Aorta (tissue), 5 donors: ENCODE results near the gene RPL19. TPM values are rescaled to one million over a fixed set of nuclear protein-coding genes. Genes with fewer than 3 reads are reported as not detected.

Experiments used
- ATAC-seq: fragments of 200-7000 bp; cut with Tn5 transposase; one replicate; pipeline ENCODE4 v1.9.1; 2022; ENCODE audit warnings: moderate library complexity; ENCODE audit not compliant: low FRiP score
- DNase-seq, 2 donors: peaks; one replicate each; pipeline ENCODE4 v3.0.0-alpha.2; 2020
- H3K27ac ChIP-seq, 2 donors: one replicate each; pipeline ENCODE4 v1.5.1; 2013; ENCODE audit warnings: low read length in 2 of 2, mild to moderate bottlenecking in 2 of 2, moderate library complexity in 2 of 2, control low read depth in 1 of 2, inconsistent platforms in 1 of 2, low read depth in 1 of 2
- H3K27me3 ChIP-seq, 2 donors: one replicate each; pipeline ENCODE4 v1.6.1; 2013; ENCODE audit warnings: control low read depth in 1 of 2, low read length in 1 of 2, mild to moderate bottlenecking in 1 of 2, moderate library complexity in 1 of 2; ENCODE audit not compliant: insufficient read depth in 2 of 2, control insufficient read depth in 1 of 2
- H3K36me3 ChIP-seq, 2 donors: one replicate each; pipeline ENCODE4 v1.6.1; 2013; ENCODE audit warnings: control low read depth in 1 of 2, low read length in 1 of 2, mild to moderate bottlenecking in 1 of 2; ENCODE audit not compliant: insufficient read depth in 2 of 2, control insufficient read depth in 1 of 2
- H3K4me1 ChIP-seq, 2 donors: one replicate each; pipeline ENCODE4 v1.6.1; 2013; ENCODE audit warnings: low read length in 2 of 2, control low read depth in 1 of 2, mild to moderate bottlenecking in 1 of 2, moderate library complexity in 1 of 2; ENCODE audit not compliant: insufficient read depth in 2 of 2, control insufficient read depth in 1 of 2
- H3K4me3 ChIP-seq, 2 donors: one replicate each; pipeline ENCODE4 v1.5.1; 2013; ENCODE audit warnings: low read length in 2 of 2, control low read depth in 1 of 2, mild to moderate bottlenecking in 1 of 2
- H3K9me3 ChIP-seq: one replicate; pipeline ENCODE4 v1.6.1; 2013; ENCODE audit warnings: mild to moderate bottlenecking, low read length; ENCODE audit not compliant: control insufficient read depth
- WGBS, 2 donors: extraction: QIAGEN DNeasy Blood & Tissue Kit; methylation state at CpG; one replicate each; pipeline ENCODE4 v1.1.7; 2013; 5-methylcytosine and 5-hydroxymethylcytosine counted together
- intact Hi-C, 2 donors: fragments of 100-400 bp; cut with DNase I; formaldehyde crosslinking; loops; one replicate each; pipeline versions ENCODE4 v1.14.2 to v1.15.0; 2022
- polyA plus RNA-seq, 2 donors: library from polyadenylated mRNA; stranded (reverse); fragments of 200-250 nt; gene quantifications; one replicate each; pipeline ENCODE4 v1.2.3, GENCODE V29; 2013
- total RNA-seq, 2 donors: library from RNA; stranded (reverse); fragmentation: NEBNext Ultra II Directional; extraction: Animal tissue kit (Norgen Biotek cat#: 25700); gene quantifications; one replicate each; pipeline ENCODE4 v1.2.1, GENCODE V29; 2021
- donor health status: healthy with polysubstance abuse.
- donor health status: Bipolar disorder and iron deficiency.
- donor health status: DM: no; HTN: no; CAD: no.
- donor health status: DM: no; HTN: no; CAD: no.
- donor health status: DM: yes; HTN: yes; CAD: no.

Gene RPL19
- total and polyA plus RNA-seq, 4 donors, result 1,206 to 3,759 (median 2,107) TPM

DNA sequence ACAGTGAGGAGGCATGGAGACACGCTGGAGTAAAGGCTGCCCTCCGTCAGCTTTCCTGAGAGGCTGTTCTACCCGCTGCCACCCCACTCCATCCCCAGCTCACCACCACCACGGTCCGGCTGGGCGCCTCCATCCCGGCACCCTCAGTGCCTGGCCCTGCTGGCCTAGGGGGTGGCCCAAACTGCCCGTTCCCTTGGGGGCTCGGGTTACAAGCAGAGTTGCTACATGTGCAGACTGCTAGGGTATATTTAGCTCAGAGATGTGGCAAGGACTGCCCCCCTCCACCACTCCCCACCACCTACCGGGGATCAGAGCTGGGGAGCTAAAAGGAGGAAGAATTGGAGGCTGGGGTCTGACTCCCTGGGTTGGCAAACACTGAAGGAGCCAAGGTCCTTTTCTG lies 6.7 kb upstream of the RPL19 start:
- Histone ChIP-seq H3K9me3 (no peaks in the 10 kb centered on the region), H3K27me3 (no peaks in the 10 kb centered on the region), H3K4me1 (peaks cover 0 to 1% of the 10 kb centered on the region in 2 donors), H3K36me3 (no peaks in the 10 kb centered on the region), H3K4me3 (no peak overlapping the region), H3K27ac (no peak overlapping the region)
- intact Hi-C loops, result no loop called here
- WGBS, 2 donors, result 51 to 54% methylated on average over 10 of the region's 10 CpGs
- no peak for DNase-seq
- ATAC-seq, result no peak

DNA sequence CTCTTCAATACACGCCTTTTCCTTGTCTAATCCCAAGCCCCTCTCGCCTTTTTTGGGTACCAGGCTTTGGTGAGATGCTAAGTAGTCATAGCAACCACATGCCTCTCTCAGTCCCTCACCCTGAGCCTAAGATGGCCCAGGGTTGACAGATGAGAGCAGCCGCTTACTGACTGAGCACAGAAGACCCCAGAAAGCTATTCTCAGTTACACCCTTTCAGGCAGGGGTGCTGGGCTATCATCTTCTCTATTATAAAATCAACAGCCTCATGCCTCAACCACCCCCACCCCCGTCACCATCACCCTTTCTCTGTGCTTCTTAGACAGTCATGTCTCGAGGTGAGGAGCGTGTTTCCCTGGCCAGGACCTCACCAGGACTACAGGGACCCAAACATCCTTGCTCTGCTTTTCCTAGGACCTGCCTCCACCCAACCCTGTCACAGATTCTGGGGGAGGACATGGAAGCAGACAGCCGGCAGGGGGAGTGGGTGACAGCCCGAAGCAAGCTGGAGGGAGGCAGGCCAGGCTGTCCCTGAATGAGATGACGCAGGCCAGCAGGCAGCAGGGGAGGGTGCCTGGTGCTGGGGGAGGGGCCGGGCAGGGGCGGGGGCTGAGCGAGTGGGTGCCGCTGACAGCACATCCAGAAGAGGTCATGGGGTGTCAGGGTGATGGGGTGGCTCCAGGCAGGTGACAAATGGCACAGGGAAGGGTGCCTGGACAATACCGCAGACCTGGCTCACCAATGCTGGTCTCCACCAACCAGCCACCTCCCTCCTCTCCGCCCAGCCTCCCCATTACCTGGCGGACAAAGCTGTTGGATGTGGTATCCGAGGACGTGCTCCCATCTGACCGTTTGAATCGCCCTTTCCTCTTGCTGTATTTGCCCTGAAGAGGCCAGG lies 5.7 kb upstream of the RPL19 start:
- Histone ChIP-seq H3K36me3 (no peaks in the 10 kb centered on the region), H3K4me1 (peaks cover 0 to 1% of the 10 kb centered on the region in 2 donors), H3K27me3 (no peaks in the 10 kb centered on the region), H3K4me3 (no peak overlapping the region), H3K27ac (peak overlapping the region in 1 of 2 donors; percentile 81), H3K9me3 (no peaks in the 10 kb centered on the region)
- 23 to 25% methylated on average over 20 of the region's 20 CpGs for WGBS, 2 donors
- ATAC-seq, result peak; percentile 58
- peak; percentile 84 to 95 for DNase-seq
- intact Hi-C loops, result no loop called here

DNA sequence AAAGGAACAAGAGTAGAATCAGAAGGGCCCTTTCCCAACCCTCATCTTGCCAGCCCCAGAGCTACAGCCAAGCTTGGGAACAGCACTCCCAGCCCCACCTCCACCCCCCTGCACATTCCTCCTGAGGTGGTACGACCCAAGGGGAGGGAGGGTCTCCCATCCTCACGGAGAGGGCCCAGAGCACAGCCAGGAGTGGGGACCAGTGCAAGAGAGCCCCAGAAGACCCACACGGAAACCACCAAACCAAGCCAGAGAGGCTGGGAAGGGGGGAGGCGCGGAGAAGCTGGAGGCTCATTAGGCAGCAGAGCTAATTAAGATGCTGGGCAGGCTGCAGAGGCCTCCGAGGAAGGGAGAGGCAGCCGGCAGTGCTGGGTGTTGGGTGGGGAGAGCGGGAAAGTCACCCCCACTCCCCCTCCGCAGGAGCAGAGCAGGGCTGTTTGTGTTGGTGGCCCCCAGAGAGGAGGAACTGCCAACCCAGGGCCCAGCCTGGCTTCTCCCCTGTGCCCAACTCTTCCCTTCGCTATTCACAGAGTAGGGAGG lies 5.0 kb upstream of the RPL19 start:
- intact Hi-C loops, result loop anchor here in 1 of 2 donors (5.0 kb wide), 1 partner anchor 37 kb away; no protein-coding TSS in a partner anchor
- Histone ChIP-seq H3K4me3 (no peak overlapping the region), H3K27me3 (no peaks in the 10 kb centered on the region), H3K36me3 (no peaks in the 10 kb centered on the region), H3K27ac (peak overlapping the region in 1 of 2 donors; percentile 81), H3K9me3 (no peaks in the 10 kb centered on the region), H3K4me1 (peaks cover 0 to 1% of the 10 kb centered on the region in 2 donors)
- ATAC-seq (no peak), DNase-seq (no peak)
- 13 to 15% methylated on average over 10 of the region's 10 CpGs for WGBS, 2 donors

DNA sequence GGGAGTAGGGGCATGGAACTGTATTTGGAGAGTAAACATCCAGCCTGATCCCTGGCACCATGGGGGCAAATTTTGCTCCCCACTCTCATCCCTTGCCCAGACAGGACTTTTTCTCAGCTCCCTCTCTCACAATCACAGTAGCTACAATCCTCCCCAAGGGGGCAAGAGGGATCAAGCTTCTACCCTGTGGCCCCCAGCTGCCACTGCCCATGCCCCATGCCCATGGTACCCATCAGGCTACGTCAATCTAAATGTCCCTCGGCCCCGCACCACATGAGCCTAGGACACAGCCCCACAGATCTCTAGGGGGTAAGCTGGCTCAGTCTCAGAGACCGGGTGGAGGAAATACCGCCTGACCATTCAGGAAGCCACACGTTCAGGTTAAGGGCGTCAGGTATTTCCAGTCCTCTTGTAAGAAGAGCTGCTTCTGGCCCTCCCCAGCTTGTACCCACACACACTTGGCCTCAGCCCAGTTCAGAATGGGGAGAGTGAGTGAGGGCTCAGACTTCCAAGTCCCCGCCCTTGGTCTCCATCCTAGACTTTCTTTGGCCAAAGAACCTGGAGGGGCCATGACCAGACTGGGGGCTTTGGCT lies 4.4 kb upstream of the RPL19 start:
- peak overlapping the region in 1 of 2 donors; percentile 81 for H3K27ac ChIP-seq
- no peaks in the 10 kb centered on the region for H3K9me3 ChIP-seq
- ATAC-seq (no peak), DNase-seq (no peak)
- no peaks in the 10 kb centered on the region for H3K27me3 ChIP-seq
- peaks cover 0 to 1% of the 10 kb centered on the region in 2 donors for H3K4me1 ChIP-seq
- H3K4me3 ChIP-seq, result peak overlapping the region in 1 of 2 donors; percentile 63
- no peaks in the 10 kb centered on the region for H3K36me3 ChIP-seq
- WGBS, 2 donors, result 2 to 6% methylated on average over 8 of the region's 8 CpGs
- intact Hi-C loops, result loop anchor here in 1 of 2 donors (5.0 kb wide), 1 partner anchor 37 kb away; no protein-coding TSS in a partner anchor

DNA sequence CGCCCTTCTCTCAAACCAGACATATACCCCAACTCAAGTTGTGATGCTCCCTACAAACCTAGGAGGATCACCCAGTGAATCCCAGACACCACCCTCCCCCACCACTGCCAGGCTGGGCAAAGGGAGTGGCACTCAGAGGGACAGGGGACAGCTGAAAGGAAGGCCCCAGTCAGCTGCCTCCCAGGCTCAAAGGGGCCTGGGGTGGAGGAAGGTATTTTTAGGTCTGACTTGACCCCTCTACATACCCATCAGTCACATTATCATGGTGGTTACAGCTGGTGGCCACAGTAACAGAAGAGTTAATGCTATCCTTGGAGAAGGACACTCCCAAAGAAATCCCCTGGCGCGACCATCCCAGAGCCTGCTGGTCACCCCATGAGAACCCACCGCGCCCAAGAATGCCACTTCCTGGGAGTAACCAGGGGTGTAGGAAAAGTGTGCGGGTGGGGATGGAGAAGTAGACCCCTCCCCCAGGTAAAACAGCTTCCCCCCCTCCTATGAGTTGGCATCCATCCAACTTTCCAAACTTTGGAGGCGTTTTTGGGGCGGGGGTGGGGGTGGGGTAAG lies 3.8 kb upstream of the RPL19 start:
- DNase-seq (no peak), ATAC-seq (no peak)
- intact Hi-C loops, result loop anchor here in 1 of 2 donors (5.0 kb wide), 1 partner anchor 36 kb away; no protein-coding TSS in a partner anchor
- Histone ChIP-seq H3K27ac (peak overlapping the region in 1 of 2 donors; percentile 28), H3K27me3 (no peaks in the 10 kb centered on the region), H3K36me3 (no peaks in the 10 kb centered on the region), H3K9me3 (no peaks in the 10 kb centered on the region), H3K4me1 (peaks cover 0 to 3% of the 10 kb centered on the region in 2 donors), H3K4me3 (peak overlapping the region; percentile 63 to 93)
- WGBS, 2 donors, result 8 to 11% methylated on average over 6 to 8 of the region's 8 CpGs

DNA sequence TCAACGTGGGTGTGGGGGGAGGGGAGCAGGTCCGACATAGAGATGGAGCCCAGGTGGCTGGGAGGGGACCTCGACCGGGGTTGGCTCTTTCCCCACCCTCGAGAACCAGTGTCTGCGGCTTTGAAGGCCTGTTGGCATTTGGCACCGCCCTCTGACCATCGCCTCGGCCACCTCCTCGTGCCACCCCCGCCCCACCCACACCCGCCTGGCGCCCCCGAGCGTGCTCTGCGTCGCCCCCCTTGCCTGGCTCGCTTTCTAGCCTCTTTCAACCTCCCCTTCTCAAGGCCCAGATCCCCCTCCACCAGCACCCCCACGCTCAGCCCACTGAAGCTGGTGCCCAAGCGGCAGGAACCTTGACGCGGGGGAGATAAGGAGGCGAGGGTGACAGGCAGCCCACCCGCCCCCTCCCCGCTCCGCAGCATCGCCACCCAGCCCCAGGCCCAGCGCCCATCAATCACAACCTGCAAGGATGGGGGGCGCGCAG lies 3.2 kb upstream of the RPL19 start:
- 0 to 1% methylated on average over 14 to 30 of the region's 30 CpGs for WGBS, 2 donors
- ATAC-seq, result no peak

DNA sequence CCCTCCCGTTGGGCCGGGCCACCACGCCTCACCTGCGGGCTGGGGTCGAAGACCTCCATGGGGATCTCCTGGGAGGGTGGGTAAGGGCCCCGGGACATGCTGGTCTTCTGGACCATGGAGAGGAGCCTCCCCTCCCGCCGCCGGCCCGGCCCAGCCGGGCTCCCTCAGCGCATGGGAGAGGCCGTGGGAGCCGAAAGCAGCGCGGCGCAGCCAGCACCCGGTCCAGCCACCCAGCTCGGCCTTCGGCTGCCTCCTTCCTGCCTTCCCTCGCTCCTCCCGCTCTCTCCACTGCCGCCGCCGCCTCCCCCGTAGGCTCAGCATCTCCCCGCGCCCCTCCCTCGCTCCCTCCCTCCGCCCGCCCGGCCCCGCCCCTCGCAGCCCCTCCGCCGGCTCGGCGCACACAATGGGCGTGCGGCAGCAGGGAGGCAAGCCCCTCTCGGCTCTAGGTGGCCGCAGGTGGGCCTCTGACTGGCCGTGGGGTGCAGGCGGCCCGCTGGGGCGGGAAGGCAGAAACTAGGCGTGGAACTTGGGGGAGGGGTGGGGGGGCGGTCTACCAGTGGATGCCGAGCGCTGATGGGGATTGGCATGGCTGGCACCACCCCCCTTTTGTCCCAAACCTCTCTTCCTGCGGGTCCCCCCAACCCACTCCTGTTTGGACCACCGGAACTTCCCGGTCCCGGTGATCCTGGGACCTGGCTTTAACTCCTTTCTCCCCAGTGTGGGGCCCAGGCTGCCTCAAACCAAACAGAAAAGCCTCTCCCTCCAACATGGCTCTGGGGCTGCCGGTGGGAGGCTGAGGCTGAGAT lies 2.5 kb upstream of the RPL19 start, which contains the start of gene CACNB1:
TSS of gene CACNB1 (minus strand) at position 290 of the 806 bp plus-strand sequence. CDS start at position 116, 174 bp downstream.
- Histone ChIP-seq H3K4me3 (peak within 1 kb of the TSS; percentile 63 to 93), H3K36me3 (no peaks in the 10 kb centered on the region), H3K27me3 (no peaks in the 10 kb centered on the region), H3K4me1 (peaks cover 0 to 3% of the 10 kb centered on the region in 2 donors), H3K9me3 (no peaks in the 10 kb centered on the region), H3K27ac (peak within 1 kb of the TSS; percentile 50 to 66)
- DNase-seq, result peak; percentile 87 to 94
- peak; percentile 75 for ATAC-seq
- WGBS, 2 donors, result 1% methylated on average over 31 to 55 of the region's 55 CpGs
- intact Hi-C loops, result loop anchor here in 1 of 2 donors (5.0 kb wide), 1 partner anchor 35 kb away; no protein-coding TSS in a partner anchor

More for the DNA sequence above, 3.2 kb upstream of the RPL19 start:
- peak overlapping the region; percentile 50 to 66 for H3K27ac ChIP-seq
- H3K4me1 ChIP-seq, result peaks cover 0 to 3% of the 10 kb centered on the region in 2 donors
- no peaks in the 10 kb centered on the region for H3K36me3 ChIP-seq
- DNase-seq, result peak; percentile 72 to 83
- intact Hi-C loops, result loop anchor here in 1 of 2 donors (5.0 kb wide), 1 partner anchor 35 kb away; no protein-coding TSS in a partner anchor
- H3K9me3 ChIP-seq, result no peaks in the 10 kb centered on the region
- H3K27me3 ChIP-seq, result no peaks in the 10 kb centered on the region
- H3K4me3 ChIP-seq, result peak overlapping the region; percentile 63 to 93
